Upper lobe of right lung (tissue), 1 donor: ENCODE data around the gene CTSA. TPM values are rescaled to one million over a fixed set of nuclear protein-coding genes. Genes with fewer than 3 reads are reported as not detected.

Experiments used
- ATAC-seq: fragments of 200-7000 bp; cut with Tn5 transposase; one replicate; pipeline ENCODE4 v1.9.1; 2020; ENCODE audit warnings: mild to moderate bottlenecking, moderate library complexity
- DNase-seq: peaks from one replicate; pipeline ENCODE4 v3.0.0-alpha.2; 2020
- H3K27ac ChIP-seq: fragments of 200-600 bp; one replicate; pipeline ENCODE4 v1.8.0; 2022
- H3K27me3 ChIP-seq: fragments of 200-600 bp; one replicate; pipeline ENCODE4 v1.8.0; 2022; ENCODE audit warnings: mild to moderate bottlenecking
- H3K36me3 ChIP-seq: fragments of 200-600 bp; one replicate; pipeline ENCODE4 v1.8.0; 2022
- H3K4me1 ChIP-seq: fragments of 200-600 bp; one replicate; pipeline ENCODE4 v1.8.0; 2022
- H3K4me3 ChIP-seq: fragments of 200-600 bp; one replicate; pipeline ENCODE4 v1.8.0; 2022; ENCODE audit warnings: mild to moderate bottlenecking
- H3K9me3 ChIP-seq: fragments of 200-600 bp; one replicate; pipeline ENCODE4 v1.8.0; 2022
- intact Hi-C: fragments of 100-400 bp; cut with DNase I; formaldehyde crosslinking; loops from one replicate; pipeline ENCODE4 v1.11.0; 2022
- total RNA-seq: library from RNA; stranded (reverse); fragmentation: NEBNext Ultra II Directional; extraction: Animal tissue kit (Norgen Biotek cat#: 25700); gene quantifications from one replicate; pipeline ENCODE4 v1.2.1, GENCODE V29; 2021
- TF ChIP-seq, protein P1 (sequence below): fragments of 200-600 bp; IDR thresholded peaks from one replicate; pipeline ENCODE4 v1.8.0; 2022; ENCODE audit warnings: antibody characterized with exemption
- donor health status: DM: no; HTN: yes; CAD: no; lungs with severe emphysema.

Gene CTSA
- total RNA-seq, 1 donor from 2014 or later = 164 TPM

DNA sequence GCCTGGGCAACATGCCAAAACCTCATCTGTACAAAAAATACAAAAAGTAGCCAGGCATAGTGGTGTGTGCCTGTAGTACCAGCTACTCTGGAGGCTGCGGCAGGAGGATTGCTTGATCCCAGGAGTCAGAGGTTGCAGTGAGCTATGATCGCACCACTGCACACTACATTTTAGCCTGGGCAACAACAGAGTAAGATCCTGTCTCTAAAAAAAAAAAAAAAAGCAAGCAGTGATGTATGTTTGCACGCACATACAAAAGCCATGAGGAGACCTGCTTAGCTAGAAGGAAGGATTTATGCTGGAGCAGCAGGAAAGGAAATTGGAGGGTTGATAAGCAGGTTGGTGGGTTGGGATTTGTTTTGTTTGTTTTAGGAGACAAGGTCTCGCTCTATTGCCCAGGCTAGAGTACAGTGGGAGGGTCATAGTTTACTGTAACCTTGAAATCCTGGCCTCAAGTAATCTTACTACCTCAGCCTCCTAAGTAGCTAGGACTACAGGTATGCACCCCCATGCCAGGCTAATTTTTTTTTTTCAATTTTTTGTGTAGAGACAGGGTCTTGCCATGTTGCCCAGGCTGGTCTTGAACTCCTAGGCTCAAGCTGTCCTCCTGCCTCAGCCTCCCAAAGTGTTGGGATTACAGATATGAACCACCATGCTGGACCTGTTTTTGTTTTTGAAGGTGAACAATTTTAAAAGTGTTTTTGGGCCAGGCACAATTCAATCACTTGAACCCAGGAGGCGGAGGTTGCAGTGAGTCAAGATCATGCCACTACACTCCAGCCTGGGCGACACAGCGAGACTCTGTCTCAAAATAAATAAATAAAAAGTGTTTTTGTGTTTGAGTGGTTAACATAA, 29.7 kb upstream of the CTSA start:
- Histone ChIP-seq H3K4me1 (peaks cover 7% of the 10 kb centered on the region), H3K27ac (no peak overlapping the region), H3K4me3 (no peak overlapping the region), H3K36me3 (no peaks in the 10 kb centered on the region), H3K9me3 (no peaks in the 10 kb centered on the region), H3K27me3 (no peaks in the 10 kb centered on the region)
- DNase-seq = no peak
- TF ChIP-seq, protein P1, sequence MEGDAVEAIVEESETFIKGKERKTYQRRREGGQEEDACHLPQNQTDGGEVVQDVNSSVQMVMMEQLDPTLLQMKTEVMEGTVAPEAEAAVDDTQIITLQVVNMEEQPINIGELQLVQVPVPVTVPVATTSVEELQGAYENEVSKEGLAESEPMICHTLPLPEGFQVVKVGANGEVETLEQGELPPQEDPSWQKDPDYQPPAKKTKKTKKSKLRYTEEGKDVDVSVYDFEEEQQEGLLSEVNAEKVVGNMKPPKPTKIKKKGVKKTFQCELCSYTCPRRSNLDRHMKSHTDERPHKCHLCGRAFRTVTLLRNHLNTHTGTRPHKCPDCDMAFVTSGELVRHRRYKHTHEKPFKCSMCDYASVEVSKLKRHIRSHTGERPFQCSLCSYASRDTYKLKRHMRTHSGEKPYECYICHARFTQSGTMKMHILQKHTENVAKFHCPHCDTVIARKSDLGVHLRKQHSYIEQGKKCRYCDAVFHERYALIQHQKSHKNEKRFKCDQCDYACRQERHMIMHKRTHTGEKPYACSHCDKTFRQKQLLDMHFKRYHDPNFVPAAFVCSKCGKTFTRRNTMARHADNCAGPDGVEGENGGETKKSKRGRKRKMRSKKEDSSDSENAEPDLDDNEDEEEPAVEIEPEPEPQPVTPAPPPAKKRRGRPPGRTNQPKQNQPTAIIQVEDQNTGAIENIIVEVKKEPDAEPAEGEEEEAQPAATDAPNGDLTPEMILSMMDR = no peak
- intact Hi-C loops = no loop called here
- no peak for ATAC-seq

DNA sequence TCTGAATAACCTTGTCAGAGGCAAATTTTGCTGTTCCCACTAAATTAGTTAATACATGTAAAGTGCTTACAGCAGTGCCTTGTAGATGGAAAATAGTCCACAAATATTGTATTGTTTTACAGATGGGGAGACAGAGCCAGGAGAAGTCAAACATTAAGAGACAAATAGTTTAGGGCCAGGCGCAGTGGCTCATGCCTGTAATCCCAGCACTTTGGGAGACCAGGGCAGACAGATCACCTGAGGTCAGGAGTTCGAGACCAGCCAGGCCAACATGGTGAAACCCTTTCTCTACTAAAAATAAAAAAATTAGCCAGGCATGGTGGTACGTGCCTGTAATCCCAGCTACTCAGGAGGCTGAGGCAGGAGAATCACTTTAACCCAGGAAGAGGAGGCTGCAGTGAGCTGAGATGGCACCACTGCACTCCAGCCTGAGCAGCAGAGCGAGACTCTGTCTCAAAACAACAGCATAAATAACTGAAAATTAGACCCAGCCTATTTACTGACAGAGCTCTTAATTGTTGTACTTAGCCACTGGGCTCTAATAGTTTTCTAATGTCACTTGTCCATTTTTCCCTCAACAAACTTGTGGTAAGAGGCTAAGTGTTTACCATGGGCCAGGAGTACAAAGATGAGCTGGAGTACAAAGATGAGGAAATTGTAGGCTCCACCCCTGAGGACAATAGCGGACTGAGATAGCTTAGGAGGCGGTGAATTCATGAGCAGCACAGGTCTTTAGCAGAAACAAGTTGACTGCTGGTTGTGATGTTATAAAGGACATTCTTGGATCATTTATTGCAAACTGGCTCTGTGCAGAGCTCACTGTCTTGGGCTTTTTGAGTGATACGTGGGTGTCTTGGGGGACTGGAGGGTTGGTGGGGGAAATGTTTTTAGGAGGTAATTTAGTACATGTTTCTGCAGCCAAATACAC, 27.3 kb upstream of the CTSA start:
- no peak overlapping the region for H3K27ac ChIP-seq
- no peaks in the 10 kb centered on the region for H3K4me1 ChIP-seq
- intact Hi-C loops = no loop called here
- no peaks in the 10 kb centered on the region for H3K9me3 ChIP-seq
- TF ChIP-seq, protein P1 = no peak
- no peak overlapping the region for H3K4me3 ChIP-seq
- H3K36me3 ChIP-seq = no peaks in the 10 kb centered on the region
- DNase-seq (no peak), ATAC-seq (no peak)
- no peaks in the 10 kb centered on the region for H3K27me3 ChIP-seq

DNA sequence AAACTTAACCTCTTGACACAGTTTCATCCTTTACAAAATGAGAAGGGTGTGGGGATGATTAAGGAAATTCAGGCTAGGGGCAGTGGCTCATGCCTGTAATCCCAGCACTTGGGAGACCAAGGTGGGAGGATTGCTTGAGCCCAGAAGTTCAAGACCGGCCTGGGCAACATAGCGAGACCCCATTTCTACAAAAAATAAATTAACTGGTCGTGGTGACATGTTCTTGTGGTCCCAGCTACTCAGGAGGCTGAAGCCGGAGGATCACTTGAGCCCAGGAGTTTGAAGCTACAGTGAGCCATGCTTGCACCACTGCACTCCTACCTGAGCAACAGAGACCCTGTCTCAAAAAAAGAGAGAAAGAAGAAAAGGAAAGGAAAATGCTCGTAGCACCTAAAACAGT, 24.7 kb upstream of the CTSA start:
- H3K9me3 ChIP-seq = no peaks in the 10 kb centered on the region
- TF ChIP-seq, protein P1 = no peak
- no peak overlapping the region for H3K27ac ChIP-seq
- intact Hi-C loops = no loop called here
- H3K36me3 ChIP-seq = no peaks in the 10 kb centered on the region
- no peaks in the 10 kb centered on the region for H3K27me3 ChIP-seq
- no peaks in the 10 kb centered on the region for H3K4me1 ChIP-seq
- H3K4me3 ChIP-seq = no peak overlapping the region
- DNase-seq (no peak), ATAC-seq (no peak)

DNA sequence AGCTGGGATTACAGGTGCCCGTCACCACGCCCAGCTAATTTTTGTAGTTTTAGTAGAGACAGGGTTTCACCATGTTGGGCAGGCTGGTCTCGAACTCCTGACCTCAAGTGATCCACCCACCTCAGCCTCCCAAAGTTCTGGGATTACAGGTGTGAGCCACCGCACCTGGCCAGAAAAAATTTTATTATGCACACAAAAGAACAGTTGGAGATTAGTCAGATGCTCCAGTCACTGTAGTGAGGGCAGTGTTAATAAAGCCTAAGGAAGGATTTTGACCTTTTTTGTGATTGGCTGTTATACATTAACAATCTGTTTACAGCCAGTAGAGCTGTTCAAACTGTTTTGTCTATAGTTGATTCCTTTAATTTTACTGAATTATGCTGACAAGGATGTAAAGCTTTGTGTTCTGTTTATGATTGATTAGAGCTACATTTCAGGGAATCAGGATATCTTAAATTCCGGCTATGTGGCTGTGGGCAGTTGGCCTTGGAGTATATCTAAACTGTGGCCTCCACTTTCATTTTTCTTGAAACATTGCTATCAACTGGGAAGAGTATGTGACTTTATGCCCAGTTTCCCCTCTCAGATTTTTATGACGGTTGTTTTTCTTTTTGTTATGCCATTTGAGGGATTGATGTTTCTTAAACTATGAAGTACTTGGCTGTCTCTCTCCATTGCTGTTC, 23.9 kb upstream of the CTSA start:
- H3K4me1 ChIP-seq = no peaks in the 10 kb centered on the region
- DNase-seq = no peak
- no peaks in the 10 kb centered on the region for H3K27me3 ChIP-seq
- H3K9me3 ChIP-seq = no peaks in the 10 kb centered on the region
- TF ChIP-seq, protein P1 = no peak
- intact Hi-C loops = no loop called here
- H3K36me3 ChIP-seq = no peaks in the 10 kb centered on the region
- H3K4me3 ChIP-seq = no peak overlapping the region
- no peak for ATAC-seq
- no peak overlapping the region for H3K27ac ChIP-seq

DNA sequence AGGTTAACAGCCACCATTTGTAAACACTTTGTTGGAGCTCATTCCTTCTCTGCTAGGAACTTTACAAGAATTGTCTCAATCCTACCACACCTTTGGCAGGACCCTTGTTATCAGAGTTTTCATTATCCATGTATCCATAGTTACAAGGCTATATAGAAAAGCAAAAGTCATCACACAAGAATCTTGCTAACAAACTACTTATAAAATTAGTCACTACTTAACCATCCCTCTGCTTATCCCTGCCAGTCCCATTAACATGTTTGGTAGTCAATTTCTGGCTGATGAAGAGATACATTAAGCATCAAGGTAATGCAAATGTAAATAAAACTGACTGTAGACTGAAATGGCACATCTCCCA, 23.3 kb upstream of the CTSA start:
- no peaks in the 10 kb centered on the region for H3K27me3 ChIP-seq
- no peaks in the 10 kb centered on the region for H3K9me3 ChIP-seq
- H3K4me3 ChIP-seq = no peak overlapping the region
- intact Hi-C loops = no loop called here
- ATAC-seq (no peak), DNase-seq (no peak)
- H3K36me3 ChIP-seq = no peaks in the 10 kb centered on the region
- H3K27ac ChIP-seq = no peak overlapping the region
- no peaks in the 10 kb centered on the region for H3K4me1 ChIP-seq
- TF ChIP-seq, protein P1 = no peak
